Adrenal gland (tissue), 12 donors: Measurements from ENCODE around the gene CNTN4. TPM values are rescaled to one million over a fixed set of nuclear protein-coding genes. Genes with fewer than 3 reads are reported as not detected.

Experiments used
- DNase-seq, 7 donors: peaks; one replicate each; pipeline ENCODE4 v3.0.0-alpha.2; 2019 to 2020
- H3K27ac ChIP-seq, 5 donors: fragments of 200-600 bp; sonication (generic) in 4 of 5; 1 replicate in 3 of 5; 2 replicates in 2 of 5; pipeline versions ENCODE4 v1.5.1 to v1.8.0; 2016 to 2020; ENCODE audit warnings: mild to moderate bottlenecking in 1 of 5
- H3K27me3 ChIP-seq: fragments of 200-600 bp; 2 replicates; pipeline ENCODE4 v1.8.0; 2021
- H3K36me3 ChIP-seq, 2 donors: fragments of 200-600 bp; replicated peaks in 1 of 2; 1 replicate in 1 of 2; 2 replicates in 1 of 2; pipeline versions ENCODE4 v1.5.1 to v1.8.0; 2018 to 2022
- H3K4me1 ChIP-seq, 2 donors: fragments of 200-600 bp; replicated peaks in 1 of 2; 1 replicate in 1 of 2; 2 replicates in 1 of 2; pipeline versions ENCODE4 v1.5.1 to v1.8.0; 2018 to 2021
- H3K4me3 ChIP-seq, 4 donors: fragments of 200-600 bp; sonication (generic) in 3 of 4; one replicate each; pipeline ENCODE4 v1.5.1; 2016 to 2018
- H3K9me3 ChIP-seq, 3 donors: fragments of 200-600 bp; sonication (generic) in 1 of 3; replicated peaks in 1 of 3; 1 replicate in 2 of 3; 2 replicates in 1 of 3; pipeline versions ENCODE4 v1.5.1 to v1.8.0; 2016 to 2021
- CTCF ChIP-seq, 6 experiments: fragments of 450-650 bp in 4 of 6; fragments of 200-600 bp in 2 of 6; sonication (generic) in 1 of 6; IDR thresholded peaks; 1 replicate in 5 of 6; 2 replicates in 1 of 6; pipeline versions ENCODE4 v1.5.1 to v1.8.0; 2016 to 2021; ENCODE audit warnings: antibody characterized with exemption in 6 of 6, mild to moderate bottlenecking in 2 of 6, moderate library complexity in 1 of 6
- POLR2A ChIP-seq, 2 donors: fragments of 450-650 bp; IDR thresholded peaks; one replicate each; pipeline ENCODE4 v1.6.1; 2017; ENCODE audit warnings: antibody characterized with exemption in 2 of 2, mild to moderate bottlenecking in 2 of 2, moderate library complexity in 1 of 2
- WGBS, 4 donors: extraction: QIAGEN DNeasy Blood & Tissue Kit in 2 of 4; methylation state at CpG; one replicate each; pipeline versions ENCODE4 v1.1.5 to v1.1.7; 2013 to 2017; 5-methylcytosine and 5-hydroxymethylcytosine counted together
- intact Hi-C, 2 donors: fragments of 100-400 bp; cut with DNase I; formaldehyde crosslinking; loops; one replicate each; pipeline versions ENCODE4 v1.14.1 to v1.15.0; 2022 to 2023
- polyA plus RNA-seq, 3 donors: library from polyadenylated mRNA; stranded (reverse); fragments of 200-250 nt in 2 of 3; fragments of 350-450 nt in 1 of 3; fragmentation: Illumina TruSeq in 1 of 3; extraction: RNeasy Lipid Tissue Mini Kit (QIAGEN cat#74804) in 1 of 3; gene quantifications; one replicate each; pipeline ENCODE4 v1.2.3, GENCODE V29; 2013 to 2014
- total RNA-seq, 9 donors: library from RNA; depleted of rRNA in 4 of 9; stranded (reverse); fragments of >200 nt in 4 of 9; fragments of 120-200 nt in 1 of 9; fragmentation: NEBNext Ultra II Directional in 1 of 9; extraction: Animal tissue kit (Norgen Biotek cat#: 25700) in 1 of 9; gene quantifications; one replicate each; pipeline versions ENCODE4 v1.1.0 to v1.2.4, GENCODE V29; 2013 to 2023
- donor health status: healthy with polysubstance abuse.
- donor health status: Bipolar disorder and iron deficiency.
- donor health status: DM: yes; HTN: yes; CAD: no.
- donor health status: DM: no; HTN: no; CAD: no.
- donor health status: DM: no; HTN: no; CAD: no.
- donor health status: DM: yes; HTN: yes; CAD: no.

CNTN4 gene
- total and polyA plus RNA-seq, 12 donors, result 0.17 to 9.2 (median 1.6) TPM

GRCh38 chr3:2822611-2823010 lies 723.9 kb downstream of the CNTN4 start:
- Histone ChIP-seq H3K36me3 (no peaks in the 10 kb centered on the region), H3K27me3 (no peaks in the 10 kb centered on the region), H3K4me3 (no peak overlapping the region), H3K27ac (no peak overlapping the region), H3K4me1 (no peaks in the 10 kb centered on the region), H3K9me3 (no peaks in the 10 kb centered on the region)
- no peak for TF ChIP-seq POLR2A (IDR thresholded peaks at IDR 0.05)
- TF ChIP-seq CTCF (IDR thresholded peaks at IDR 0.05), result no peak
- 78 to 86% (median 80%) methylated on average over 5 of the region's 5 CpGs for WGBS, 4 donors
- no peak for DNase-seq
- intact Hi-C loops, result no loop called here

- WGBS, 4 donors, result 61 to 71% (median 63%) methylated on average over 5 of the region's 5 CpGs
- no peak overlapping the region for H3K27ac ChIP-seq
- no peaks in the 10 kb centered on the region for H3K27me3 ChIP-seq
- DNase-seq, result no peak
- H3K4me3 ChIP-seq, result no peak overlapping the region
- H3K4me1 ChIP-seq, result no peaks in the 10 kb centered on the region
- intact Hi-C loops, result no loop called here
- TF ChIP-seq CTCF (IDR thresholded peaks at IDR 0.05), result no peak
- no peak for TF ChIP-seq POLR2A (IDR thresholded peaks at IDR 0.05)
- H3K36me3 ChIP-seq, result no peaks in the 10 kb centered on the region
- no peaks in the 10 kb centered on the region for H3K9me3 ChIP-seq
Measured at GRCh38 chr3:2823031-2823430, 724.4 kb downstream of the CNTN4 start.

GRCh38 chr3:2823437-2824211 lies 725.0 kb downstream of the CNTN4 start:
- Histone ChIP-seq H3K4me3 (no peak overlapping the region), H3K27me3 (no peaks in the 10 kb centered on the region), H3K27ac (no peak overlapping the region), H3K4me1 (no peaks in the 10 kb centered on the region), H3K9me3 (no peaks in the 10 kb centered on the region), H3K36me3 (no peaks in the 10 kb centered on the region)
- TF ChIP-seq CTCF (IDR thresholded peaks at IDR 0.05) (no peak), POLR2A (IDR thresholded peaks at IDR 0.05) (no peak)
- intact Hi-C loops, result no loop called here
- WGBS, 4 donors, result 71 to 77% (median 77%) methylated on average over 8 of the region's 8 CpGs
- DNase-seq, result no peak

GRCh38 chr3:2826036-2826435 lies 727.4 kb downstream of the CNTN4 start:
- intact Hi-C loops, result no loop called here
- no peak for DNase-seq

More at GRCh38 chr3:2826036-2826435, 727.4 kb downstream of the CNTN4 start:
- Histone ChIP-seq H3K4me3 (no peak overlapping the region), H3K4me1 (no peaks in the 10 kb centered on the region), H3K9me3 (no peaks in the 10 kb centered on the region), H3K27ac (no peak overlapping the region), H3K36me3 (no peaks in the 10 kb centered on the region), H3K27me3 (no peaks in the 10 kb centered on the region)
- no peak for TF ChIP-seq CTCF (IDR thresholded peaks at IDR 0.05)
- TF ChIP-seq POLR2A (IDR thresholded peaks at IDR 0.05), result no peak
- WGBS, 4 donors, result 69 to 83% (median 76%) methylated on average over 4 of the region's 4 CpGs
